KOPT-K1 (cell line): Measurements from ENCODE around the gene CACNG4.

Experiments used
- H3K27ac ChIP-seq: fragments of 200-600 bp; sonication (generic); 2 replicates; pipeline ENCODE4 v1.5.1; 2016; ENCODE audit warnings: antibody characterized with exemption, mild to moderate bottlenecking, low read depth, low read length; ENCODE audit not compliant: poor library complexity, severe bottlenecking
- H3K36me3 ChIP-seq: fragments of 200-600 bp; sonication (generic); 2 replicates; pipeline ENCODE4 v1.5.1; 2017; ENCODE audit warnings: antibody characterized with exemption, mild to moderate bottlenecking, low read length, moderate library complexity; ENCODE audit not compliant: insufficient read depth
- H3K9me3 ChIP-seq: fragments of 200-600 bp; sonication (generic); 2 replicates; pipeline ENCODE4 v1.5.1; 2017; ENCODE audit warnings: antibody characterized with exemption, low read length, mild to moderate bottlenecking; ENCODE audit not compliant: insufficient read depth, poor library complexity, severe bottlenecking

CACNG4 gene

GRCh38 chr17:67074781-67075180, 110.3 kb downstream of the CACNG4 start:
- Histone ChIP-seq H3K27ac (no peak overlapping the region), H3K9me3 (no peaks in the 10 kb centered on the region), H3K36me3 (peaks cover 51% of the 10 kb centered on the region)

- Histone ChIP-seq H3K36me3 (peaks cover 60% of the 10 kb centered on the region), H3K9me3 (no peaks in the 10 kb centered on the region), H3K27ac (no peak overlapping the region)
Observed at GRCh38 chr17:67076290-67076689, 111.8 kb downstream of the CACNG4 start.

- Histone ChIP-seq H3K27ac (no peak overlapping the region), H3K9me3 (no peaks in the 10 kb centered on the region), H3K36me3 (peaks cover 54% of the 10 kb centered on the region)
Observed at GRCh38 chr17:67078292-67078691, 113.8 kb downstream of the CACNG4 start.

- Histone ChIP-seq H3K36me3 (peaks cover 58% of the 10 kb centered on the region), H3K27ac (no peak overlapping the region), H3K9me3 (no peaks in the 10 kb centered on the region)
Observed at GRCh38 chr17:67079491-67079890, 115.0 kb downstream of the CACNG4 start.

- no peaks in the 10 kb centered on the region for H3K9me3 ChIP-seq
- H3K36me3 ChIP-seq, result peaks cover 71% of the 10 kb centered on the region
- H3K27ac ChIP-seq, result peak overlapping the region; percentile 64
Observed at GRCh38 chr17:67080804-67081203, 116.3 kb downstream of the CACNG4 start.

- peak overlapping the region; percentile 64 for H3K27ac ChIP-seq
- H3K9me3 ChIP-seq, result no peaks in the 10 kb centered on the region
- peaks cover 72% of the 10 kb centered on the region for H3K36me3 ChIP-seq
Observed at GRCh38 chr17:67082107-67082506, 117.6 kb downstream of the CACNG4 start.
